A549 (cell line): ENCODE data around the gene SLC5A10. TPM values are rescaled to one million over a fixed set of nuclear protein-coding genes. Genes with fewer than 3 reads are reported as not detected.

ENCODE experiments used
- ATAC-seq, 2 experiments: fragments of 200-7000 bp in 1 of 2; fragments of >200 bp in 1 of 2; cut with Nextera tagmentation in 1 of 2; cut with Tn5 transposase in 1 of 2; 3 replicates each; pipeline versions ENCODE4 v1.8.0 to v1.9.1; 2018 to 2020; ENCODE audit warnings: mild to moderate bottlenecking in 1 of 2, moderate library complexity in 1 of 2
- CTCF ChIA-PET: fragments of 300-600 bp; sonication (Branson Sonifier 250); formaldehyde crosslinking; extraction: SDS; loops from one replicate; lab custom pipeline; 2021; ENCODE audit warnings: antibody characterized with exemption, inconsistent platforms; lab: Yijun Ruan, JAX
- POLR2A ChIA-PET: fragments of 350-600 bp; formaldehyde crosslinking; extraction: SDS; loops from one replicate; lab custom pipeline; 2021; ENCODE audit warnings: antibody characterized with exemption, inconsistent platforms; lab: Yijun Ruan, JAX
- DNase-seq, 2 experiments: peaks; one replicate each; pipeline versions ENCODE4 v3.0.0 to v3.0.0-alpha.2; 2011 to 2016; ENCODE audit warnings: low read depth in 1 of 2, low spot score in 1 of 2
- FAIRE-seq: peaks from 2 replicates; lab custom pipeline; 2011; peaks lifted over from hg19 to GRCh38; lab: Jason Lieb, UNC
- H3K27ac ChIP-seq, 2 experiments: fragments of >200 bp; sonication (Bioruptor Twin); formaldehyde crosslinking; 3 replicates each; pipeline ENCODE4 v1.5.1; 2016 to 2017
- H3K4me1 ChIP-seq: fragments of >200 bp; sonication (Bioruptor Twin); formaldehyde crosslinking; 3 replicates; pipeline ENCODE4 v1.6.1; 2016
- H3K4me2 ChIP-seq: fragments of >200 bp; sonication (Bioruptor Twin); formaldehyde crosslinking; 3 replicates; pipeline ENCODE4 v1.6.1; 2016
- H3K4me3 ChIP-seq: fragments of >200 bp; sonication (Bioruptor Twin); formaldehyde crosslinking; 3 replicates; pipeline ENCODE4 v1.5.1; 2016
- H3K9me3 ChIP-seq: fragments of >200 bp; sonication (Bioruptor Twin); formaldehyde crosslinking; 3 replicates; pipeline ENCODE4 v1.6.1; 2016
- CEBPB ChIP-seq, 2 experiments: fragments of >200 bp in 1 of 2; sonication (Bioruptor Twin) in 1 of 2; formaldehyde crosslinking in 1 of 2; IDR thresholded peaks; 2 replicates each; pipeline ENCODE4 v1.6.1; 2012 to 2016
- CTCF ChIP-seq: fragments of >200 bp; sonication (Bioruptor Twin); formaldehyde crosslinking; IDR thresholded peaks from 3 replicates; pipeline ENCODE4 v1.5.1; 2016
- EHF ChIP-seq: fragments of 250-450 bp; sonication (Bioruptor Pico); IDR thresholded peaks from 2 replicates; pipeline ENCODE4 v1.5.0; 2020; ENCODE audit warnings: mild to moderate bottlenecking
- EHMT2 ChIP-seq: fragments of 200-600 bp; sonication (generic); IDR thresholded peaks from 2 replicates; pipeline ENCODE4 v1.6.1; 2016; ENCODE audit warnings: antibody characterized with exemption, low read depth, mild to moderate bottlenecking, moderate library complexity
- EP300 ChIP-seq, 2 experiments: fragments of >200 bp; sonication (Bioruptor Twin); formaldehyde crosslinking; IDR thresholded peaks; 2 replicates in 1 of 2; 3 replicates in 1 of 2; pipeline ENCODE4 v1.6.1; 2016 to 2017
- FOSB ChIP-seq: fragments of 250-450 bp; sonication (Bioruptor Pico); IDR thresholded peaks from 2 replicates; pipeline ENCODE4 v1.5.0; 2020; ENCODE audit warnings: mild to moderate bottlenecking, moderate library complexity
- FOSL2 ChIP-seq, 2 experiments: fragments of 450-650 bp in 1 of 2; fragments of >200 bp in 1 of 2; sonication (Bioruptor Twin) in 1 of 2; formaldehyde crosslinking; IDR thresholded peaks; 2 replicates each; pipeline versions ENCODE4 v1.5.0 to v1.6.1; 2016 to 2020; ENCODE audit warnings: mild to moderate bottlenecking in 1 of 2, moderate library complexity in 1 of 2
- GATA3 ChIP-seq: IDR thresholded peaks from 2 replicates; pipeline ENCODE4 v1.6.1; 2012; ENCODE audit warnings: borderline replicate concordance
- HDAC2 ChIP-seq: fragments of 200-600 bp; sonication (generic); IDR thresholded peaks from 2 replicates; pipeline ENCODE4 v1.6.1; 2016
- JUN ChIP-seq, 2 experiments: fragments of >200 bp; sonication (Bioruptor Twin); formaldehyde crosslinking; IDR thresholded peaks; 2 replicates in 1 of 2; 3 replicates in 1 of 2; pipeline ENCODE4 v1.6.1; 2016 to 2017
- KDM1A ChIP-seq: fragments of 200-600 bp; sonication (generic); IDR thresholded peaks from 2 replicates; pipeline ENCODE4 v1.6.1; 2016; ENCODE audit warnings: low read depth, mild to moderate bottlenecking
- MAFK ChIP-seq: fragments of 450-650 bp; IDR thresholded peaks from 2 replicates; pipeline ENCODE4 v1.6.1; 2014; ENCODE audit not compliant: partially characterized antibody
- RAD21 ChIP-seq, 2 experiments: fragments of >200 bp in 1 of 2; sonication (Bioruptor Twin) in 1 of 2; formaldehyde crosslinking in 1 of 2; IDR thresholded peaks in 1 of 2; conservative IDR thresholded peaks in 1 of 2; 2 replicates in 1 of 2; 3 replicates in 1 of 2; pipeline ENCODE4 v1.6.1; 2012 to 2018; ENCODE audit warnings: inconsistent platforms in 1 of 2
- SMC3 ChIP-seq: fragments of >200 bp; sonication (Bioruptor Twin); formaldehyde crosslinking; IDR thresholded peaks from 3 replicates; pipeline ENCODE4 v1.6.1; 2018; ENCODE audit warnings: inconsistent platforms
- SREBF2 ChIP-seq: fragments of 450-650 bp; IDR thresholded peaks from 2 replicates; pipeline ENCODE4 v1.6.1; 2014; ENCODE audit warnings: mild to moderate bottlenecking, moderate library complexity
- TFCP2L1 ChIP-seq: fragments of 250-450 bp; sonication (Bioruptor Pico); IDR thresholded peaks from 2 replicates; pipeline ENCODE4 v1.5.0; 2021; ENCODE audit warnings: mild to moderate bottlenecking
- WGBS: methylation state at CpG from one replicate; pipeline ENCODE4 v1.1.6; 2017; ENCODE audit errors: missing lambda C conversion rate; 5-methylcytosine and 5-hydroxymethylcytosine counted together
- polyA plus RNA-seq, 4 experiments: library from polyadenylated mRNA; depleted of rRNA in 3 of 4; stranded (reverse); fragments of >200 nt; fragmentation: RNase III in 1 of 4; extraction: RNeasy Plus Mini Kit Qiagen cat#74134 plus additional on column Dnase treatment in 1 of 4; gene quantifications; 2 replicates in 3 of 4; 3 replicates in 1 of 4; pipeline ENCODE4 v1.2.3, GENCODE V29; 2011 to 2017
- TF ChIP-seq, protein P1 (sequence below): fragments of 200-600 bp; sonication (generic); IDR thresholded peaks from 2 replicates; pipeline ENCODE4 v1.6.1; 2016; ENCODE audit warnings: antibody characterized with exemption, mild to moderate bottlenecking, moderate library complexity
- TF ChIP-seq, protein P2 (sequence below): IDR thresholded peaks from 2 replicates; pipeline ENCODE4 v1.6.1; 2012

Gene SLC5A10
- polyA plus RNA-seq, 2 of the 4 experiments (the other 2 are of a cell fraction) = 0.15 to 0.28 TPM

DNA sequence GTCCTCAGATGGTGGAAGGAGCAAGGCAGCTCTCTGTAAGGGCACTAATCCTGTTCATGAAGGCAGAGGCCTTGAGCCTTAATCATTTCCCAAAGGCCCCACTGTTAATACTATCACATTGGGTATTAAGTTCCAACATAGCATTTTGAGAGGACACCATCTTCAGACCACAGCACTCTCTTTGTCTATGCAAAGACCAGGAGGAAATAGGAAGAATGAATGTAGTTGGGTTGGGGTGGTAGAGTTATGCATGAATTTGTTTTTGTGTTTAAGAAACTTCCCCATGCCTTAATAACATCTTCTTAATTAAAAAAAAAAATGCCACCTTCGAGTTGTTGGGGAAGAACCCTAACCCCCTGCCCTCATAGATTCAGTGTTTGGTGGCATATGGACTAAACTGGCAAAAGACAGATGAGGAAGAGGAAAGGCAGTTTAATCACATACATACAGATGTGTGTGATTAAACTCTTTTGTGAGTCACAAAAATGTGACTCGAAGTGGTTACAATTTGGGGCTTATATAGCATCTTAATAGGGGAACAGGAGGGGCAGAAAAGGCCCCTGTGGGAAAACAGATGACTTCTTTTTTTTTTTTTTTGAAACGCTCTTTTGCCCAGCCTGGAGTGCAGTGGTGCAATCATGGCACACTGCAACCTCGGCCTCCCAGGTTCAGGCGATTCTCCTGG, 35.0 kb upstream of the SLC5A10 start:
- Histone ChIP-seq H3K27ac (peak overlapping the region in 1 of 2 experiments; percentile 3; a peak in 2 of 6 replicates), H3K4me2 (no peak overlapping the region), H3K4me3 (no peak overlapping the region), H3K9me3 (no peaks in the 10 kb centered on the region), H3K4me1 (peaks cover 28% of the 10 kb centered on the region)
- CTCF ChIA-PET = interaction anchor here (3.0 kb wide), 1 partner anchor 44 kb away, joined by 9 read pairs; no protein-coding TSS in a partner anchor
- no peak for ATAC-seq
- WGBS = 52% methylated on average over 5 of the region's 5 CpGs
- no peak for FAIRE-seq
- DNase-seq = no peak
- TF ChIP-seq JUN (IDR thresholded peaks at IDR 0.05) (no peak), CTCF (no peak), SREBF2 (no peak), EHF (no peak), EP300 (IDR thresholded peaks at IDR 0.05) (no peak), RAD21 (conservative IDR thresholded peaks at IDR 0.05 in 1 of 2, IDR thresholded peaks at IDR 0.05 in 1 of 2) (no peak), GATA3 (no peak), CEBPB (IDR thresholded peaks at IDR 0.05) (no peak), KDM1A (no peak), FOSB (no peak)
- TF ChIP-seq, protein P1, sequence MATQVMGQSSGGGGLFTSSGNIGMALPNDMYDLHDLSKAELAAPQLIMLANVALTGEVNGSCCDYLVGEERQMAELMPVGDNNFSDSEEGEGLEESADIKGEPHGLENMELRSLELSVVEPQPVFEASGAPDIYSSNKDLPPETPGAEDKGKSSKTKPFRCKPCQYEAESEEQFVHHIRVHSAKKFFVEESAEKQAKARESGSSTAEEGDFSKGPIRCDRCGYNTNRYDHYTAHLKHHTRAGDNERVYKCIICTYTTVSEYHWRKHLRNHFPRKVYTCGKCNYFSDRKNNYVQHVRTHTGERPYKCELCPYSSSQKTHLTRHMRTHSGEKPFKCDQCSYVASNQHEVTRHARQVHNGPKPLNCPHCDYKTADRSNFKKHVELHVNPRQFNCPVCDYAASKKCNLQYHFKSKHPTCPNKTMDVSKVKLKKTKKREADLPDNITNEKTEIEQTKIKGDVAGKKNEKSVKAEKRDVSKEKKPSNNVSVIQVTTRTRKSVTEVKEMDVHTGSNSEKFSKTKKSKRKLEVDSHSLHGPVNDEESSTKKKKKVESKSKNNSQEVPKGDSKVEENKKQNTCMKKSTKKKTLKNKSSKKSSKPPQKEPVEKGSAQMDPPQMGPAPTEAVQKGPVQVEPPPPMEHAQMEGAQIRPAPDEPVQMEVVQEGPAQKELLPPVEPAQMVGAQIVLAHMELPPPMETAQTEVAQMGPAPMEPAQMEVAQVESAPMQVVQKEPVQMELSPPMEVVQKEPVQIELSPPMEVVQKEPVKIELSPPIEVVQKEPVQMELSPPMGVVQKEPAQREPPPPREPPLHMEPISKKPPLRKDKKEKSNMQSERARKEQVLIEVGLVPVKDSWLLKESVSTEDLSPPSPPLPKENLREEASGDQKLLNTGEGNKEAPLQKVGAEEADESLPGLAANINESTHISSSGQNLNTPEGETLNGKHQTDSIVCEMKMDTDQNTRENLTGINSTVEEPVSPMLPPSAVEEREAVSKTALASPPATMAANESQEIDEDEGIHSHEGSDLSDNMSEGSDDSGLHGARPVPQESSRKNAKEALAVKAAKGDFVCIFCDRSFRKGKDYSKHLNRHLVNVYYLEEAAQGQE = no peak
- POLR2A ChIA-PET = no interaction called here

DNA sequence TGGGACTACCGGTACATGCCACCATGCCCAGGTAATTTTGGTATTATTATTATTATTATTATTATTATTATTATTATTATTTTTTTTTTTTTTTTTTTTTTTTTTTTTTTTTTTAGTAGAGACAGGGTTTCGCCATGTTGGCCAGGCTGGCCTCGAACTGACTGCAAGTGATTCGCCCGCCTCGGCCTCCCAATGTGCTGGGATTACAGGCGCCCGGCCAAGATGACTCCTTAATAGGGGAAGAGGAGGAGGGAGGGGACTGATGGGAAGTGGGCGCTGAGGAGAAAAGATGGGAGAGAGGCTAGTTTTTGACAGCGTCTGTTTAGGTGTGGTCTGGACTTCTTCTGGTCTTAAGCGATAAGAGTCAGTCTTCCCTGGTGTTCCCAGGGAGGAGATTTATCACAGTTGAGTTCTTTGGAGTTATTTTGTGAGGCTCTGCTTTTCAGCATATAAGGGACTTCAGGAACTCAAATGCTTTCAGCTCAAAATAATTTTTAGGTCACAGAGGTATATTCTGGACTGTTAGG, 34.4 kb upstream of the SLC5A10 start:
- H3K9me3 ChIP-seq = no peaks in the 10 kb centered on the region
- peaks cover 31% of the 10 kb centered on the region for H3K4me1 ChIP-seq
- ATAC-seq (no peak), DNase-seq (no peak), FAIRE-seq (no peak)
- no peak overlapping the region for H3K4me3 ChIP-seq
- TF ChIP-seq, protein P2, sequence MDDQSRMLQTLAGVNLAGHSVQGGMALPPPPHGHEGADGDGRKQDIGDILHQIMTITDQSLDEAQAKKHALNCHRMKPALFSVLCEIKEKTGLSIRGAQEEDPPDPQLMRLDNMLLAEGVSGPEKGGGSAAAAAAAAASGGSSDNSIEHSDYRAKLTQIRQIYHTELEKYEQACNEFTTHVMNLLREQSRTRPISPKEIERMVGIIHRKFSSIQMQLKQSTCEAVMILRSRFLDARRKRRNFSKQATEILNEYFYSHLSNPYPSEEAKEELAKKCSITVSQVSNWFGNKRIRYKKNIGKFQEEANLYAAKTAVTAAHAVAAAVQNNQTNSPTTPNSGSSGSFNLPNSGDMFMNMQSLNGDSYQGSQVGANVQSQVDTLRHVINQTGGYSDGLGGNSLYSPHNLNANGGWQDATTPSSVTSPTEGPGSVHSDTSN = no peak
- no peak for TF ChIP-seq FOSL2 (IDR thresholded peaks at IDR 0.05)
- TF ChIP-seq FOSL2 (CRISPR knock-in tag; IDR thresholded peaks at IDR 0.05) = no peak
- TF ChIP-seq HDAC2 = no peak
- no peak for TF ChIP-seq TFCP2L1 (CRISPR knock-in tag)
- TF ChIP-seq CEBPB (IDR thresholded peaks at IDR 0.05) = no peak
- no peak for TF ChIP-seq MAFK
- no peak for TF ChIP-seq EHMT2
- no peak for TF ChIP-seq SMC3
- no peak for TF ChIP-seq EHF
- H3K27ac ChIP-seq = 0 out of 6 replicates have a peak overlapping the region, but pooled peaks of 1 of the 2 experiments have one; percentile 6
- ChIA-PET CTCF (interaction anchor here (3.0 kb wide), 1 partner anchor 43 kb away, joined by 9 read pairs; no protein-coding TSS in a partner anchor), POLR2A (no interaction called here)
- no peak overlapping the region for H3K4me2 ChIP-seq
- 95% methylated on average over 11 of the region's 11 CpGs for WGBS
